NAMALWA (cell line): ENCODE results near the gene EMX2.
"Not testable (repeated sequence)": the region's sequence is repeated elsewhere in the genome, so short reads cannot be mapped to it uniquely, and the experiment has no call there.

Experiments used
- DNase-seq: peaks from one replicate; pipeline ENCODE4 v3.0.0-alpha.2; 2015; ENCODE audit warnings: low spot score

Gene EMX2

GRCh38 chr10:117560942-117561341 is 18.4 kb downstream of the EMX2 start:
- no peak for DNase-seq

DNA sequence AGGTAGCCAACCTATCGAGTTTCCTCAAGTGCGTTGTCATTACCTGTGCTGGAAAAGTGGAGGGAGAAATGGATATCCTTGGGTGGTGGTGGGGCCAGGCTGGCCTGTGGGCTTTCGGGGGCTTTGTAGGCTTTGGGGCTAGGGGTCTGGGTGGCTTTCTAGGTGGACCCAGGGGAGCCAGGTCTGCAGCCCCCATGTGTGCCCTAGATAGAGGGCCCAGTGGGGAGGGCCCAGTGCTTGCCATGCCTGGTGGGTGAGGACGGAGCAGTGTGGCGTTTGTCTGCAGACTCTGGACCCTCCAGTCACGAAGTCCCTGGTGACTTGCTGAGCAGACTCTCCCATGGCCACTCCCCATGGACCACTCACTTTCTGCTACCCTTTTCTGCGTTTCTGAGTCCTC is 19.7 kb downstream of the EMX2 start:
- no peak for DNase-seq

GRCh38 chr10:117562896-117563737 is 20.6 kb downstream of the EMX2 start:
- no peak for DNase-seq

GRCh38 chr10:117563780-117564179 is 21.2 kb downstream of the EMX2 start:
- DNase-seq: no peak

DNA sequence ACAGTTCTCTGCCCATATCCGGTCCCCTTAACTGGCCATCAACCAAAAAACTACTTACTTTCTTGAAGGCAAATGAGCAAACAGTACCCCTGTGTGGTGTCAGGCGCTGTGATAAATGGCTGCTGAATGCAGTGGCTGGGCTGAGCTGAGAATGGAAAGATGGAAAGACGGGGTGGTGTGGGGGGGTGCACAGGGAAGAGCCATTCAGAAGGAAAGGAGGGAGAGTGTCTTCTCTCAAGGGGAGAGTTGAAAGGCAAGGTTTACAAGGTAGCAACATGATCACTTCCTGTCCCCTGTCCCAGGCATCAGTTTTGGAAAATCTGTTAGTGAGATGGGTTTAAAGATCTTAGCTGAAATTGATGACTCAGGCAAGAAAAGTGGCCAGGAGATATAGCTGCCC is 22.5 kb downstream of the EMX2 start:
- DNase-seq: no peak

DNA sequence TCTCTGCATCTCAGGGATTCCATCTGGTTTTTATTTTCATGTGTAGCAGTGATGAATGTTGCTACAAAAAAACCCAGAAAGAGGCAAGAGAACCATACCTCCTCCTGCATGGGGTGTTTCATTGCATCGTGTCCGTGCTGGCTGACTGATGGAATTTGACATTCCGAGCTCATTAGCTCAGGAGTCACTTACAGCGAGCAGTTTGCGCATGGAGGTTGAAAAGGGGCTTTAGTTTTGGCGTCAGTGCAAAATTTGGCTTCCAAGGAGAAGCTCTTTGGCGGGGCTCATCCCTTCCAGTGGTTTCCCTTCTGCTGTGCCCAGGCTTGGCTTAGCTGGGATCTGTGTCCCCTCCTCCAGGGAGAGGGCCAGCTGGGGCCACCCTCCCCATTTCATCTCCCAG is 25.8 kb downstream of the EMX2 start:
- DNase-seq: no peak

DNA sequence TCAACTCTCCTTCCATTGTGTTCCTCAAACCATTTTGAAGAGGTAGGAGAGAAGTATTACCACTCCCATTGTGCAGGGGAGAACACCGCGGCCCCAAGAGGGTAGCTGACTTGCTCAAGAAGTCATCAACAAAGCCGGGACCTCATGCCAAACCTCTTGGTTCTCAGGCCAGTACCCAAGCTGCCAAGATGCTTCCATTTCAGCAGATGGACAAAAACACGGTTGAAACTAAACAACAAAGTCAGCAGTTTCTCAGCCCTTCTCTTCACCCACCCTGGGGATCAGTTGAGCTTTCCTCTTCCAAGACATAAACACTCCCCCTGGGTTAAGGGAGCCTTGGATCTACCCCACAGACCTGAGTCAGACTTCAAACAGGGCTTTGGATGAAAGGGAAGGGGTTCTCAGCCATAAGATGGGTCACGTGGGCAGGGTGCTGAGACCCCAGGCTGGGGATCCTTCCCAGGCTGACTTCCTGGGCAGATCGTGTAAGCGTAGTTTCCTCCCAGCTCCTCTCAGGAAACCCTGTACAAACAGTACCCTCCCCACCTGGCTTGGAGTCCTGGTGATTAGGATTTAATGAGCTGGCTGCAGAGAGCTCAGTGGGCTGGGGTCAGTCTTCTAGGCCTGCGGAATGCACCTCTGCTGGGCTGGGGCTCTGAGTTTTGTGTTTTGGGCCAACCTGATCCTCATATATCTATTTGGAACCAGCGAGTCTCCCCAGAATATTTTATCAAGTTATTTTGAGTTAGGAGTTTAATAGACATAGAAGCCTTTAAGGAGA is 27.3 kb downstream of the EMX2 start:
- no peak for DNase-seq

DNA sequence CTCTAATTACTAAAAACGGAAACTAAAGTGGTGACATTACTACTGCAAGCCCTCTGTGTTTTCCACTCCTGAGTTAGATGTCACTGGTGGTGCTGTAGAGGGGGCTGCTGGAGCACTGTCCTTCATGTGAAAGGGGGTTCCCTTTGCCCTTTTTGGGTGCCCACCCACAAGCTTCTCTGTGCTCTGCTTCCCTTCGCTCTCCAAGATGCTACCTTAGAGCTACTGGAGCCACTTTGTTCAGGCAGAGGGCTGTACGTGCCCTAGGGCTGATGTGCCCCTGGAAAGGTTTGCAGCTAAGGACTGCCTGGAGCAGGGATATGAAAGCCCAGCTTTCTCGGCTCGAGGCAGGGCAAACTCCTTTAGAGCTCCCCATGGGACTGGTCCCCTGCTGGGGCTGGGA is 28.3 kb downstream of the EMX2 start:
- no peak for DNase-seq

DNA sequence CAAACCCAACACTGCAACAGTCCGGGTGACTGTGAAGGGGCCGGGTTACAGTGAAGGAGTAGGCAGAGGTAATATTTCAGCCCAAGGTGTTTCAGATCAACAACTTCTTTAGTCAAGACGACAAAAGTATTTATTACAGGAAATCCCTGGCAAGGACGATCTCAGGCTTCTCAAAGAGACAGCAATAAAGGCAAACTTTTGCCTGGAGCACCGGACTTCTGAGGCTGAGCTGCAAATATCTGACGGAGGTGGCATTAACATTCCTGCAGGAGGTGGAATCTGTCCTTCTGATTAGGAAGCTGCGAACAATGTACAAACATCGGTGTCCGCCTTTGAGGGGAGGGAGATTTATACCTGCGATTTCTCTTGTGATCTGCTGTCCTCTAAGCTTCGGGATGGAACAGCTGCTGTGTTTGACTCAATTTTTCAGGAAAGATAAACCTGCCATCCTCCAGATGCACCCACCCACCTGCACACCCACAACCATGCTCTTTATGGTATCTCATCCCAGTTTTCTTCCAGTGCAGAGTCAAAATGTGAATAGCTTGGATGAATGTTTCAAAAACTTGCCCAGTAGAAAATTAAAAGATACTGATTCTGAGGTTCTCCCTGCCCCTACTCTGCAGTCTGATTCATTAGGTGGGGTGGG is 32.1 kb downstream of the EMX2 start:
- DNase-seq: no peak

- DNase-seq: no peak
These were observed 35.9 kb downstream of the EMX2 start for GRCh38 chr10:117578490-117578889.

DNA sequence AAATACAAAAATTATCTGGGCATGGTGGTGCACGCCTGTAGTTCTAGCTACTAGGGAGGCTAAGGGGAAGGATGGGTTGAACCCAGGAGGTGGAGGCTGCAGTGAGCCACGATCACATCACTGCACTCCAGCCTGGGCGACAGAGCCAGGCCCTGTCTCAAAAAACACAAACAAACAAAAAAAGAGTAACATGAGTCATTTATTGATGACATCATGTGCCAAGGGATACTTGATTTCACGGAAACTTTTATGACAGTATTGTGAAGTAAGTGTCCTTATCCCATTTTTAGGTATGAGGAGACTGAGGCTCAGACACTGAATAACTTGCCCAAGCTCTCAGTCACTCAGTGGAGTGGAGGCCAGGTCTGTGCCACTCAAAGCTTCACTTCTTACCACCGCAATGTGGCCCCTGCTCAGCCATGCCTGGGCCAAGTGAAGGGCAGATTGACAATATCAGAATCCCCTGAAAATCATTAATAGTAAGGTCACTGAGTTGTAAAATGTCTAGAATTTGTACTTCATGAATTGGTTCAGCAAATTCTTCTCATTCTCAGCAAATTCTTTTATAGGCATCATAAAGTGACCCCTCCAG is 36.5 kb downstream of the EMX2 start:
- DNase-seq: no peak

DNA sequence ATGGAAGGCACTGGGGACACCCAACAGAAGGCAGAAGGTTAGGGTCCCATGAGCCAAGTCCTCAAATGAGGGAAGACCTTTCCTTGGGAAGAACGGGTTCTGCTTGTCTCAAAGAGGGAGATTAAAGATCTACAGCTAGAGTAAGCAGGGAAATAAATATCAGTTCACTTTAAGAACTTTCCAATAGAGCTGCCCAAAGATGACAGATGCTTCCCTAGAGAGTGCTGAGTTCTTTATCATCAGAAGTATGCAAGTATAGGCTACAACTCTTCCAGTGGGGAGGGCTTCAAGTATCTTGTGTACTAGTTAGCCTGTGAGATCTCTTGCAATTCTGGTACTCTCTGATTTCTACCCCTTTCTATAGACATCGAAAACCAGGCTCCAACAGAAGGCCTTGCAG is 39.4 kb downstream of the EMX2 start:
- DNase-seq: no peak

DNA sequence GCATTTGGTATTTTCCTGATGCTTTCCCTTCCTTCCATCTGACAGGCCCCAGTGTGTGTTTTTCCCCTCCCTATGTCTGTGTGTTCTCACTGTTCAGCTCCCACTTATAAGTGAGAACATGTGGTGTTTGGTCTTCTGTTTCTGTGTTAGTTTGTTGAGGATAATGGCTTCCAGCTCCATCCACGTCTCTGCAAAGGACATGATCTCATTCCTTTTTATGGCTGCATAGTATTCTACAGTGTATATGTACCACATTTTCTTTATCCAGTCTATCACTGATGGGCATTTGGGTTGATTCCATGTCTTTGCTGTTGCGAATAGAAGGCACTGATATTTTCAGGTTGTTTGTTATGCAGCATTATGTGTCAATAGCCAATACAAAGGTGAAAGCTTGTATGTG is 42.3 kb downstream of the EMX2 start:
- DNase-seq: not testable (repeated sequence)

DNA sequence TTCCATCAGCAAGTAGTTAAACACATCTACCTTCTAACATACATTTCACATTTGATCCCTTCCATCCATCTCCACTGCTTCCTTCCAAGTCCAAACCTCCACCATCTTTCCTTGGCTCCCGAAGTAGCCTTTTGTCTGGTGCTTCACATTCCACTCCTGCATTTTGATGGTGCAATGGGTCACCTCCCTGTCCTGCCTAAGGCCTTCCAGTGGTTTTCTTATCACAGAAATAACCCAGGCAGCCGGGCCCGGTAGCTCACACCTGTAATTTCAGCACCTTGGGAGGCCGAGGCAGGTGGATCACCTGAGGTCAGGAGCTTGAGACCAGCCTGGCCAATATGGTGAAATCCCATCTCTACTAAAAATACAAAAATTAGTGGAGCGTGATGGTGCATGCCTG is 44.5 kb downstream of the EMX2 start:
- DNase-seq: no peak

- no peak for DNase-seq
These were observed 47.7 kb downstream of the EMX2 start for GRCh38 chr10:117590101-117590875.

- DNase-seq: no peak
These were observed 48.5 kb downstream of the EMX2 start for GRCh38 chr10:117591043-117591442.

GRCh38 chr10:117594722-117595121 is 52.2 kb downstream of the EMX2 start:
- DNase-seq: no peak

GRCh38 chr10:117596706-117597105 is 54.2 kb downstream of the EMX2 start:
- no peak for DNase-seq

DNA sequence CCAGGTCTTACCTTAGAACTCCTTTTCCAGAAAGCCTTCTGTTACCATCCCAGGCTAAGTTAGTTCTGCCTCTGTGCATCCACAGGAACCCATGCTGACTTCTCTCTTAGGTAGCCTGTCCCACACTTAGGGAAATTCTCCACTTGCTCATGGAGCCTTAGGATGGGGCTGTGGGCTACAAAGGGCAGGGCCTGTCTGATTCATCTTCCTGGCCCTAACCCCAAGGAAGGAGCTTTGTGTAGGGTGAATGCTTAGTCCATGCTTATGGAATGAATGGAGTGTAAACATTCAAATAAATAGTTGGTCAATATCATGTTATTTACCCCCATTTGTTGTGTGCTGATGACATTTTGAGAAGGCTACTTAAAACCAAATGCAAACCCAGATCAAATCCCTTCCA is 54.7 kb downstream of the EMX2 start:
- no peak for DNase-seq
